HG03342 (cell line): ENCODE results near the gene TMEM151A.
"Not testable (repeated sequence)": the region's sequence is repeated elsewhere in the genome, so short reads cannot be mapped to it uniquely, and the experiment has no call there.

Experiments
- ATAC-seq: cut with Tn5 transposase; IDR thresholded peaks from one replicate; pipeline ENCODE4 v1.9.1; 2021; ENCODE audit warnings: mild to moderate bottlenecking, moderate library complexity; ENCODE audit not compliant: unreplicated experiment

The TMEM151A gene

GRCh38 chr11:66297610-66298009, 5.9 kb downstream of the TMEM151A start:
- ATAC-seq, result no peak

DNA sequence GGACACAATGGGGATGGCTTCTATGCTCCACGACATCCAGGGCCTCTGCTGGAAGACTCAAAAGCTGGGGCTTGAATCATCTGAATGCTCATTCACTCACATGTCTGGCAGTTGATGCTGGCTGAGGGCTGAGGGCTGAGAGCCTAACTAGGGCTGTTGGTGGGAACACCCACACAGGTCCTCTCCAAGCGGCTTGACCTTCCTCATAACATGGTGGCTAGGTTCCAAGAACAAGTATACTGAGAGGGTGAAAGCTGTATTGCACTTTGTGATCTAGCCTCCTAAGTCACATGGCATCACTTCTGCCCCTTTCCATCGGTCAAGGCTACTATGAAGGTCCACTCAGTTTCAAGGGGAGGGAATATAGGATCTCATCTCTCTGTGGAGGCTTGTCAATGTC, 7.5 kb downstream of the TMEM151A start:
- no peak for ATAC-seq

DNA sequence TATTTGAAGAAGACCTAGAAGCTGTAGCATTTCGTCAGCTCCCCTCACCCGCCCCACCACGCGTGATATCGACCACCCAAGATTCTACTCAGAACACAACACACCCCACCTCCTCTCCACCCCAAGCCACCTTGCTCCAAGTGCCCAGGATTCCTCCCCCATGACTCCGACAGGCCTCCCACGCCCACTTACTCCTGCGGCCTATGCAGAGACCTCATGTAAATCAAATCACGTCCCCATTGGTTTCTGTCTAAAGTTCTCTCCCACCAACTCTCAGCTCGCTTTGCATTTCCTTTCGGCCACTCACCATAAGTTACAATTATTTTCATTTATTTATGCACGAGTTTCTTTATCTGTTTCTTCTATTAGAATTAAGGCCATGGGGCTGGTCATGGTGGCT, 11.0 kb downstream of the TMEM151A start:
- ATAC-seq, result no peak

DNA sequence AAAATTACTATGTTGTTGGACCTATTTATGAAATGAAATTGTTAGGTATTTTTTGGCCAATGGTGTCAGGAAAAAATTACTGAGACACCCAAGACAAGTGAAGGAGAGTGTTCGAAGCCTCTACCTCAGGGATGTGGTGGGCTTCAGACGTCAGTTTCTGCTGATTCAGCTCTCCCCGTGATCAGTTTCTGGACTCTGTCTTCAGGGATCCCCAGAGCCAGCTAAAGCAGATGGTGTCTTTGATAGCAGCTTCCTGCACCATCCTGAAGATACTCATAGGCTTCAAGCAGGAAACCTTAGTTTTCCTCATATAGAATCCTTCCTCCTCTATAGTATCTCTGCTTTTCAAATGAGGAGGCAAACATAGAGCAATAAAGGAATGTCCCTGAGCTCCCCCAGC, 17.8 kb downstream of the TMEM151A start:
- ATAC-seq, result no peak

GRCh38 chr11:66310324-66310723, 18.6 kb downstream of the TMEM151A start:
- ATAC-seq, result no peak

- not testable (repeated sequence) for ATAC-seq
Measured at GRCh38 chr11:66310803-66311440, 19.2 kb downstream of the TMEM151A start.

DNA sequence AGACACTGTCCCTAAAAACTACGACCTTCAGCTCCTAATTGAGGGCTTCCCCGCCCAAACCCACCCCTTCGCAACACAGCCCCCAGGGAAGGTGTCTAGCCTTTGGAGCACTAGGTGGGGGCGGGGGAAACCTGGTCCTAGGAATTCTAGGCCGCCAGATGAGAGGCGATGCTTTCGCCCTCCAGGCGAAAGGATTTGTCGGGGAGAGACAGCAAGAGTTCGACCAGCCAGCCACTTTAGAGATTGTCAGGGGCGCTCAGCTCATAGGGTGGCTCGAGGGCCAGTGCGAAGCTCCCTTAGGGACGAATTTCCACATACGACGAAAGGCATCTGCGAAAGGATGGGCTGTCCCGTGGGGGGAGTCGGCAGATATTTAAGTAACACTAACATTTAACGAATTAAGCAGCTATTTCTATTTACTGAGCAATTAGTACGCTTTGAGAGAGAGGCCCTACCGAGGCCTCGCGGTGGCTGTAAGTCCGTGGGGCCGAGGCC, 19.8 kb downstream of the TMEM151A start:
- ATAC-seq, result no peak

GRCh38 chr11:66311965-66312548, 20.4 kb downstream of the TMEM151A start:
- ATAC-seq, result peak; percentile 63

DNA sequence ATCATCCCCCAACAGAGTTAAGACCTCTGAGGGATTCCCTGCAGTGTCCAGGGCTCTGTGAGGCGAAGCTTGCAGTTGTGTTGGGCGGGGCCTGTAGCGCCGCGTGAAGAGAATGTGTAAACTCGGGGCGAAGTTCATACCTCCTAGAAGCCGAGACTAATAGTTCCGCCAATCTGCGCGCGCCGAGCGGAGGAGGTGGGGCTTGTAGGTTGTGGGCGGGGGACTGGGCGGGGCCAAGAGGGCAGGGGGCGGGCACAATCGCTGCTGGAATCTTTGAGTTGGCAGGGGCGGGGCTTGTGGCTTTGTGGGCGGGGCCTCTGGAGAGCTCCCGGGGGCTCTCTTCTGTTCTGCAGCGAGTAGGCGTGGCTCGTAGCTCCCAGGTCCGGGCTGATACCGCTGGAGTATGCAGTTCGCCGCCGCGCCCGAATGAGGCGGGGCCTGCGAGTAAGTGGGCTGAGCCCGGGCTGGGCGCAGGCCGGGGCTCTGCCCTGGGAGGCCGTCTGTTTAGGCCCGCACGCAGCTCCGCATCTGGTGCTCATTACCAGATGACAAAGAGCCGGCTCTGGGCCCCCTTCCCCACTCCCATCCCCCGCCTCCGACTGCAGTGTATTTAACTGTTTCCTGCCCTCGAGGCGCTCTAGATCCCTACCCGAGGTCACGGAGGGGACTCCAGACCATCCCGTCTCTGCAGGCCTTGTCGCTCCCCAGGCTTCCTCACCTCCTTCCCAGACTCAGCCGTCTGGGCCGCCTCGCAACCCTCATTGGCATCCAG, 21.0 kb downstream of the TMEM151A start:
- peak; percentile 72 for ATAC-seq

GRCh38 chr11:66313321-66314185, 21.9 kb downstream of the TMEM151A start:
- no peak for ATAC-seq

- ATAC-seq, result no peak
Measured at GRCh38 chr11:66314186-66314501, 22.4 kb downstream of the TMEM151A start.

- no peak for ATAC-seq
Measured at GRCh38 chr11:66314561-66315497, 23.1 kb downstream of the TMEM151A start.

GRCh38 chr11:66315498-66315885, 23.8 kb downstream of the TMEM151A start:
- no peak for ATAC-seq

DNA sequence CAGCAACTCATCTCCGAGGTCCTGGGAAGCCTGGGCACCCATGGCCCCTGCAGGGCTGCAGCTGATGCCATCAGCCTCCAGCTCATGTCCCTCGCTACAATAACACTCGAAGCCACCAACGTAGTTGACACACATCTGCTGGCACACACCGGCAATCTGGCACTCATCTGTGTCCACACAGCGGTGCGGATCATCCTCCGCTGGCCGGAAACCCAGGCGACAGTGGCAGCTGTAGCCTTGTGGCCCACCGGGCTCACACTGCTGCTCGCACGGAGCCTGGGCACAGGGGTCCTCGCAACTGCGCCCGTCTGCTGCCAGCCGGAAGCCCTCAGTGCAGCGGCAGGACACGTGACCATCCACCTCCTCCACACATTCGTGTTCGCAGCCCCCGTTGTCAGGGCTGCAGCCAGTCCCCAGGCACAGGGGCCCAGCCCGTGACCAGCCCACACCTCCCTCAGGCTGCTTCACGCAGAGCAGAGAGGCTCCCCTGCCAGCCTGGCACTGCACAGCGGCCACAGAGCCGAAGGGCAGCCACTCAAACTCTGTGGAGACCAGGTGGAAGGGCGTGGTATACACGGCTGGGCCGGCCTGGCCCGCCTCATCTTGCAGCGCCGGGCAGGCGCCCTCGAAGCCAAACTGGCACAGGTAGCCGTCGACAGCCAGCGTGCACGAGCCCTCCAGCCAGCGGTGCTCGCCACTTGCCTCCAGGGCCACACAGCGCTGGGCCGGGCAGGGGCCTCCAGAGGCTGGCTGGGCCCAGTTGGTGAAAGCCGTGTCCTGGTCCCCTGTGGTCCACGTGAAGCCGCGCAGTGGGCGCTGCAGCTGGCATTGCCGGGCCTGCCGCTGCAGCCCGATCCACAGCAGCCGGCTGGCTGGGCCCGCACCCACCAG, 24.5 kb downstream of the TMEM151A start:
- no peak for ATAC-seq

DNA sequence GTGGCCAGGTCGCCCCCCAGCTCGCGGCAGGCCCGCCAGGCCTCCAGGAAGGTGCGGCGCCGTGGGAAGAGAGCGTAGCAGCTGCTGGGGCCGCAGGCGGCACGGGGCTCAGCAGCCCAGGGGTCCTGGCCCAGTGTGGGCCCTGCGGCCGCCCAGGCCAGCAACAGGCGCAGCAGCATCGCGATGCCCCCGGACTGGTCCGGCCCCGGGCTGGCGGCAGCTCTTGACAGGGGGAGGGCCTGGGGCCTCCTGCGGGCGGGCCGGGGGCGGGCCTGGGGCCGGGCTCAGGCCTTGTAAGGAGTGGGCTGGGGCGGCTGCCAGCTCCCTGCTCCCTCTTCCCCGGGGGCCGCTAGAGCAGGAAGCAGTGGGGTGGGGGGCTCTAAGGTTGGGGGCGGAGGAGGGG, 25.2 kb downstream of the TMEM151A start, which contains the start of gene CD248:
Gene CD248 (minus strand): TSS at position 196 of the 403 bp plus-strand sequence. CDS start 17 bp downstream, at position 179.
- no peak for ATAC-seq

DNA sequence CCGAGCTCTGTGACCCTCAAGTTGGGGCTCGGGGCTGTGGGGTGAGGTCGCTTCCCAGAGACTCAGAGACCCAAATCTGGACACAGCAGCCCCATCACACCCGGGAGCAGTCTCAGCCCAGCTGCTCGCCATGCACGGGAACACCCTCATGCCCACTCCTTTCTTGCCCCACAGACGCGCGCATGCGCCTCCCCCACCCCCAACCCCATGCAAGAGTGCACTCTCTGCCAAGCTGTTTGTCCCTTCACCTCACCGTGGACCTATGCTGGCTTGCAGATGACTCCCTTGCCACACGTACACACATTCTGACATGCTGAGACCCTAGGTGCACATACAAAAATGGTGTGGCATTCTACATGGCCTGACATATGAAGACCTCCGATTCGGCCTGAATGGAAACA, 25.6 kb downstream of the TMEM151A start:
- ATAC-seq, result no peak

DNA sequence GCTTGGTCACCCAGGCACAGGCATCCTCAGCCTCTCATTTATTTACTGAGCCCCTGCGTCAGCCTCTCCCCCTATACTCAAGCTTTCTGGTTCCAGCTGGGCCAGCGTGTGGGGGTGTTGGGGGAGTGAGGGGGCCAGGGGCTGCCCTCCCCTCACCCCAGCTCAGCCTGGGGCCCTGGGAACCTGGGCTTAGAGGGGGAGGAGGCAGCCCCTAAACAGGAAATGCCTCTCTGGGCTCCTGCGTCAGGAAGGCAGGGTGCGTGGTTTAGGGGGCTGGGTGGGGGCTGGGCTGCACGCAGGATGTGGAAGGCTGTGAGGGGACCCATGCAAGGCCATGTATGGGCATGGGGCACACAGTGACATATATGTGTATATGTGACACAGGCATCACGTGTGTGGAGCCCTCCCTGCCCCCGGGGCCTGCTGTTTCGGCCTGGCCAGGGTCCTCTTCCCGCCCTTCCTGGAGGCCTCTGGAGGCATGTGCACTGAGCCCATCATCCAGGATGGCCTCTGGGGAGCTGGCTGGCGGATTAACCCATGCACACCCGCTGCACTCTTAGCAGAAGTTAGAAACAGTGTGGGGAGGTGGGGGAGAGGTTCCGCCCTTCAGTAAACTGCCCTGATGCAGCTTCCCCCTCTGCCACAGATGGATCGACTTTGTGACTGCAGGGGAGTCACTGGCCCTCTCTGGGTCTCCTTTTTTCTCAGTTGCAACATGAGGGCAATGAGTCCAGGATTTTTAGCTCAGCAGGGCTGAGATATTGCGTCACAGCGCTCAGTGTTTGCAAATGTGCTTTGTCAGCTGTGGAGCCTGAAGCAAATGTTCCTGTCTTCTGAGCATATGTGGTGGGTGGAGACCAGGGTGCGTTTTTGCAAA, 26.3 kb downstream of the TMEM151A start:
- no peak for ATAC-seq

DNA sequence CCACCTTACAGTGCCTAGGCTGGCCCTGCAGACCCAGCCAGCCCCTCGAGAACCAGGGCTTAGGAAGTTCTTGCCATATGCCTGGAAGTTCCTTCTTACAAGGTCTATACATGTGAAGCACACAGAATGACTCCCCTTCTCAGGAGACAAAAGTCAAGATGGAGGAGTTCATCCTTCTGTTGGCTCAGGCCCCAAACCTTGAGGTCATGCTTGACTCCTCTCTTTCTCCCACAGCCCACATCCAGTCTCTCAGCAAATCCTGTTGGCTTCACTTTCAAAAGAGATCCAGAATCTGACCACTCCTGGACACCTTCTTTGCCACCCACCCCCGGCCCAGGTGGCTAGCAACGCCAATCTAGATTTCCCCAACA, 26.9 kb downstream of the TMEM151A start:
- ATAC-seq, result no peak
